TTC549 (cell line): ENCODE measurements around the gene KRT7.

Experiments used
- FAIRE-seq: peaks from 2 replicates; lab custom pipeline; 2012; peaks lifted over from hg19 to GRCh38; lab: Jason Lieb, UNC

Gene KRT7

GRCh38 chr12:52212701-52213563 lies 20.1 kb upstream of the KRT7 start:
- FAIRE-seq: no peak

- no peak for FAIRE-seq
Measured at GRCh38 chr12:52213564-52214420, 19.3 kb upstream of the KRT7 start.

DNA sequence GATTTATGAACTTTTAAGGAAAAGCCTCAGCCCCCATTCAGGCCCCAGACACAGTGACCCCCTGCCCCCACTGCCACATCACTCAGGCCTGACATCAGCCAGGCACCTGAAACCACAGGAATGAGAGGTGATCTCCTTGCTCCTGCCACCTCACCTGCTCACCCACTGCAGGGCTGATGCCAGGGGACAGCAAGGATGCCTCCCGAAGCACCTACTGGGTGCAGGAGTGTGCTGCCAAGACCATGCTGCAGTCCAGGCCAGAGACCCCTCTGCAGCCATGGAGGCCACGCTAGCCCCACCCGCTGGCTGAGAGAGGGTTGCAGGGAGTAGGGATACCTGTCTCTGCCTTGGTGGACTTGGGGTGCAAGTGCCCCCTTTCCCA lies 18.6 kb upstream of the KRT7 start:
- FAIRE-seq: no peak

DNA sequence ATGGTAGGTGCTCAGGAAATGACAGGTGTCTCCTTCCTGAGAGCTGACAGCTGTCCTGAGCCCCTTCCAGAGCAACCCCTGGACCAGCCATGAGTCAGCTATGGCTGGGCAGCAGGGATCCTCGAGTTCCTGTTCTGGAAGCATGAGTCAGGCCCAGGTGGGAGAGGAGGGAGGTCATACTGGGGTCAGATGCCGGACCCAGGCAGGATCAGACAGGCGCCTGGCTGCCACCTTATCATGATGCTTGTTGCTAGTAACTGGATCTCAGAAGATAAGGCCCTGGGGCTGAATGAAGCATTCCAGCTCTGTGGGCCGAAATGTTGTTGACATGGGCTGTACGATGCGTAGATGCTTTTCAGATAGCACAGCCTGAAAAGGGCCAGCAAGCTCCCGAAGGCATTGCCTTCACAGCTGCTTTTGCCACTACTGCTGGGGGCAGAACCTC lies 17.4 kb upstream of the KRT7 start:
- no peak for FAIRE-seq

- no peak for FAIRE-seq
Measured at GRCh38 chr12:52216100-52216499, 16.9 kb upstream of the KRT7 start.

GRCh38 chr12:52216807-52217206 lies 16.2 kb upstream of the KRT7 start:
- FAIRE-seq: no peak

- no peak for FAIRE-seq
Measured at GRCh38 chr12:52217223-52217622, 15.8 kb upstream of the KRT7 start.

- FAIRE-seq: no peak
Measured at GRCh38 chr12:52218001-52218400, 15.0 kb upstream of the KRT7 start.

GRCh38 chr12:52220477-52220876 lies 12.6 kb upstream of the KRT7 start:
- FAIRE-seq: no peak

- FAIRE-seq: no peak
Measured at GRCh38 chr12:52221070-52221781, 11.8 kb upstream of the KRT7 start.

DNA sequence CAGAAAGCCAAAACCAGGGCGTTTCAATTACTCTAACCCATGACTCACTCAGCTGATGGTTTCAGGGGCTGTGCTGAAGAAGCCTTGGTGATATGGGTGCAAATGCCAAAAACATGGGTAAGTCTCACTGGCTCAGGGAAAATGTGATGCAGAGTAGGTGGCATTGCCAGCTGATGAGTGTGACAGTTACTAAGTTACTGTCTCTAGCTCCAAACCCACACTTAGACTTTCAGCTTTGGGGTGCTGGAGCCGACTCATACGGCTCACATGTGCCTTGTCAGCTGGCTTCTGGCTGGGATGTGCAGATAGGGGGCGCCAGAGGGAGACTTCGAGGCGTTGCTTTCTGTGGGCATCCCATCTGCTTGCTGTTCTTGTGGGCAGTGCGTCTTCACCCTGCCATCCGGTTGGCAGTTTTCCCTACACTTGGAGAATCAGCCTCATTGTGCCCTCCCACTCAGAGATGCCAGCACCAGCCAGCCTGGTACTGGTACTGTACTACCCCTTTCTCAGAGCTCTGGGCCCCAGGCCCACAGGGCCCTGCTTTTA lies 11.1 kb upstream of the KRT7 start:
- no peak for FAIRE-seq

GRCh38 chr12:52222692-52223091 lies 10.4 kb upstream of the KRT7 start:
- no peak for FAIRE-seq

- peak; percentile 68 for FAIRE-seq
Measured at GRCh38 chr12:52223406-52224039, 9.5 kb upstream of the KRT7 start.

- no peak for FAIRE-seq
Measured at GRCh38 chr12:52224151-52224550, 8.9 kb upstream of the KRT7 start.

GRCh38 chr12:52225752-52226151 lies 7.3 kb upstream of the KRT7 start:
- no peak for FAIRE-seq

GRCh38 chr12:52226446-52226845 lies 6.6 kb upstream of the KRT7 start:
- no peak for FAIRE-seq

GRCh38 chr12:52227606-52228166 lies 5.4 kb upstream of the KRT7 start:
- no peak for FAIRE-seq

DNA sequence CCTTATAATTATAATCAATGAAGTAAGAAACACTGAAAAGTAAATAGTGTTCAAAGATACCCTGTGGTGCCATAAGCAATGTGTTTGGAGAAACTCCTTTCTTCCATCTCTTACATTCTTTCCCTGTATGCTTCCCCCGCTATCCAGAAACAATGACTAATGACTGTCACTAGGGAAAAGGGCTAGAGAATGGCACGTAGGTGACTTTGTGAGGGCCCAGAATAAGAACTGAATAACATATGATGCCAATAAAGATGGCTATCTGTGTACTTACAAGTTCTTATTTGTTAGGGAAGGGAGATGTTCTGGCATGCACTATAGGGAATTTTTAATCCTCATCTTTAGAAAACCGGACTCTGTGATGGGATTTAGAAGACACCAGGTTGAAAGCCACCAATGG lies 4.7 kb upstream of the KRT7 start:
- no peak for FAIRE-seq

DNA sequence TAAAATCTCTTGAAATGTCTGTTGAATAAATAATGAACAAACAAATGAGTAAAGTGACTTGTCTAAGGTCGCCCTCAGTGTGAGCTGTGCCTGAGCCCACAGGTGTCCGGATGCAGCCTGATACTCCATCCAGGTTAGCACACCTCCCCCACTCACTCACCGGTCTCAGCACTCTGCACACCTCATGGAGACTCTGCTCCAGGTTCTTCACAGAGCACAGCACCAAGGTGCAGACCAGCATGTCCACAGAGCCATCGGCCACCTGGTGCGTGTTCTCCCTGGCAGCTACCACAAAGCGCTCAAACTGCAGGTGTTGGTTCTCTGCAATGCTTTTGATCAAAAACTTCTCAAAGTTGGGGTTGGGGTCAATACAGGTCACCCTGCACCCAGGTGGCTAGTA lies 4.1 kb upstream of the KRT7 start:
- no peak for FAIRE-seq

GRCh38 chr12:52229836-52230343 lies 3.2 kb upstream of the KRT7 start:
- FAIRE-seq: no peak
